Raji (cell line): ENCODE data around the gene NEURL4.
A peak's percentile ranks its signal among the peaks of the same experiment; 100 is the strongest.

Experiments
- POLR2A ChIP-seq: IDR thresholded peaks from 2 replicates; pipeline ENCODE4 v1.6.1; 2011; ENCODE audit warnings: low read depth, low read length, control low read depth; ENCODE audit not compliant: insufficient read depth

Gene NEURL4

GRCh38 chr17:7351665-7352502, 22.7 kb upstream of the NEURL4 start, which contains the start of gene KCTD11:
KCTD11 (plus strand) TSS chr17:7352162.
- TF ChIP-seq POLR2A: peak; percentile 54

GRCh38 chr17:7348478-7349242, 19.5 kb upstream of the NEURL4 start:
- TF ChIP-seq POLR2A: no peak

GRCh38 chr17:7347630-7348477, 18.7 kb upstream of the NEURL4 start:
- TF ChIP-seq POLR2A: no peak

GRCh38 chr17:7346761-7347614, 17.9 kb upstream of the NEURL4 start:
- TF ChIP-seq POLR2A: no peak

DNA sequence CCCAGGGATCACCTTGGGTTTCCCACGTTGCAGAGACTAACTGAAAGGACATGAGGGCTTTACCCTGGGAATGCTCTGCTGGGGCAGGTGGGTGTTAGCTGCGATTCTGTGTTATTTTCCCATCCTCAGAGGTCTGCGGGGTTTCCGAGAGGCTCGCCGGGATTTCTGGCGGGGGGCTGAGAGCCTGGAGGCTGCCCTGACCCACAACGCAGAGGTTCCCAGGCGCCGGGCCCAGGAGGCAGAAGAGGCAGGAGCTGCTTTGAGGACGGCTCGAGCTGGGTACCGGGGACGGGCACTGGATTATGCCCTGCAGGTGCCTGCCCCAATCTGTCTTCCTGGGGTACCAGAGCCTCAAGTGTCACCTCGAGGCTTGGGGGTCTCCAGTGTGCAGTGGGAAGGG, 14.1 kb upstream of the NEURL4 start:
- no peak for TF ChIP-seq POLR2A

DNA sequence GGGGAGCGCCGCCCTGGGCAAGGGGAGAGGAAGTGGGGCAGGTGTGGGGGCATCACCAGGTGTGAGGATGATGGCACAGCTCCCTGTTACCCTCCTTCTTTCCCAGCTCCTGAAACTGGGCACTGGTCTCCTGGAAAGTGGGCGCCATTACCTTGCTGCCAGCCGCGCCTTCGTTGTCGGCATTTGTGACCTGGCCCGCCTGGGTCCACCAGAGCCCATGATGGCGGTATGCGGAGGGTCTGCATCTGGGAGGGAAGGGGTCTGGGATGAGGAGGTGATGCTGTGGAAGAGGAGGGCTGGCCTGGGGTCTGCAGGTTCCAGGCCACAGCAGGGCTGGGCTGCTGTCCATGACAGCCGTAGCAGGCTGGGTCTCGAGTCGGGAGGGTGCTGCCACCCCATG, 12.7 kb upstream of the NEURL4 start:
- no peak for TF ChIP-seq POLR2A

DNA sequence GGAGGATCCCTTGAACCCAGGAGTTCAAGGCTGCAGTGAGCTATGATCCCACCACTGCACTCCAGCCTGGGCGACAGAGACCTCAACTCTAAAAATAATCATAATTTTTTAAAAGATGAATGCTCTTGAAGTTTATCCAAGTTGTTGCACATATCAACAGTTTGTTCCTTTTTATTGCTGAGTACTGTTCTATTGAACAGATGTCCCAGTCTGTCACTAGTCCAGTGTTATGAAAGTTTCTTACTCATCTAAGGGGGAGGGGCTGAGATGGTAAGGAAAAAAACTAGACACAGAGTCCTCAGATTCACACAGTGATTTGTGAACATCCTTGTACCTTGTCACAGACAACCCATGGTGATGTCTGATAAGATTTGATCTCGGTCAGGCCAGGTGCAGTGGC, 11.0 kb upstream of the NEURL4 start:
- TF ChIP-seq POLR2A: no peak

GRCh38 chr17:7336240-7337175, 7.4 kb upstream of the NEURL4 start, which contains the start of gene ACAP1:
ACAP1 (plus strand) TSS chr17:7336529; CDS start chr17:7336735, 206 bp downstream.
- peak; percentile 57 for TF ChIP-seq POLR2A

GRCh38 chr17:7334938-7335538, 5.9 kb upstream of the NEURL4 start:
- TF ChIP-seq POLR2A: no peak

GRCh38 chr17:7332111-7332510, 3.0 kb upstream of the NEURL4 start:
- TF ChIP-seq POLR2A: no peak

DNA sequence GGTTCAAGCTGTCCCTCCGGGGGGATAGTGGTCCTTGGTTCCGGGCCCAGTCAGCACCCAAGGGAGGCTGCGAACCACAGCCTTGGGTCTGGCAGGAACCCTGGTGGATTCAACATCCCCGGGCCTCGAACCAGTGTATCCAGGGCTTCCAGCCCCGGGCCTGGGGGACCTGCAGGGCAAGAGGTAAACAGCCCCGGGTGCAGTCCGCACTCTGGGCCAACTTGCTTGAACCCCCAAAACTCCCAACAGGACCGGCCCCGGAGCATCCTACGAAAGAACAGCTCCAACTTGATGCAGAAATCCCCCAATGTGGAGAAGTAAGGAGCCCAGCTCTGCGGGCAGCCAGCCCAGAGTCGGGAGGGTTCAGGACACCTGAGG, 1.5 kb upstream of the NEURL4 start:
- no peak for TF ChIP-seq POLR2A

- TF ChIP-seq POLR2A: peak; percentile 48; the same call in 1 of the 2 replicates
Observed at GRCh38 chr17:7329997-7330637, 982 bp upstream of the NEURL4 start.
